OCI-LY1 (cell line): Measurements from ENCODE around the gene SERPIND1.

ENCODE experiments used
- EZH2 ChIP-seq: fragments of 200-600 bp; sonication (generic), shearing (Covaris generic); IDR thresholded peaks from 2 replicates; pipeline ENCODE4 v1.8.0; 2017; ENCODE audit warnings: borderline replicate concordance, mixed run types, mild to moderate bottlenecking, antibody characterized with exemption, low read length, moderate library complexity, mixed read lengths
- TF ChIP-seq, protein P1 (sequence below): fragments of 200-600 bp; sonication (generic), shearing (Covaris generic); IDR thresholded peaks from 2 replicates; pipeline ENCODE4 v1.5.1; 2017; ENCODE audit warnings: mild to moderate bottlenecking, antibody characterized with exemption, low read length, moderate library complexity, mixed read lengths

DNA sequence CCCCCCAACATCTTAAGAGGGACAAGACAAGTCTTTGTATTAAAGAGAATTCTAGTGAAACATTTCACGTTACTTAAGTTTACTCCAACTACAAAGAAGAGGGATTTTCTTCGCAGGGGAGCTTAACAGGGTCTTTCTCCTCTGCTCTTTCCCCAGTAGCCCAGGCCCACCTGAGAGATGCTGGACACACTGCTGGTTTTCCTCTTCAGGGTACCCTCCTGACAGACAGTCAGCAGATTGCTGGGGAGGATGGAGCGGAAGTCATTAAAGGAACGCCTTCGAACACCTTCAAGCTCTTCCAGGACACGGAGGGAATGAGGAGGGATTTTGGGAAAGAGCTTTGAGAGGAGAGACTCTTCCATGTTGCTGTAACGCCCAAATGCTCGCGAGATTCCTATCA is 45.6 kb downstream of the SERPIND1 start:
- TF ChIP-seq, protein P1, sequence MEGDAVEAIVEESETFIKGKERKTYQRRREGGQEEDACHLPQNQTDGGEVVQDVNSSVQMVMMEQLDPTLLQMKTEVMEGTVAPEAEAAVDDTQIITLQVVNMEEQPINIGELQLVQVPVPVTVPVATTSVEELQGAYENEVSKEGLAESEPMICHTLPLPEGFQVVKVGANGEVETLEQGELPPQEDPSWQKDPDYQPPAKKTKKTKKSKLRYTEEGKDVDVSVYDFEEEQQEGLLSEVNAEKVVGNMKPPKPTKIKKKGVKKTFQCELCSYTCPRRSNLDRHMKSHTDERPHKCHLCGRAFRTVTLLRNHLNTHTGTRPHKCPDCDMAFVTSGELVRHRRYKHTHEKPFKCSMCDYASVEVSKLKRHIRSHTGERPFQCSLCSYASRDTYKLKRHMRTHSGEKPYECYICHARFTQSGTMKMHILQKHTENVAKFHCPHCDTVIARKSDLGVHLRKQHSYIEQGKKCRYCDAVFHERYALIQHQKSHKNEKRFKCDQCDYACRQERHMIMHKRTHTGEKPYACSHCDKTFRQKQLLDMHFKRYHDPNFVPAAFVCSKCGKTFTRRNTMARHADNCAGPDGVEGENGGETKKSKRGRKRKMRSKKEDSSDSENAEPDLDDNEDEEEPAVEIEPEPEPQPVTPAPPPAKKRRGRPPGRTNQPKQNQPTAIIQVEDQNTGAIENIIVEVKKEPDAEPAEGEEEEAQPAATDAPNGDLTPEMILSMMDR: no peak
- no peak for TF ChIP-seq EZH2
